ENCODE measurements around the gene C1orf35. TPM values are rescaled to one million over a fixed set of nuclear protein-coding genes. Genes with fewer than 3 reads are reported as not detected.
A peak's percentile ranks its signal among the peaks of the same experiment; 100 is the strongest.

C1orf35 gene
- total RNA-seq, 1 donor from 2014 or later: 11.8 TPM

GRCh38 chr1:228142155-228142691 is 39.1 kb upstream of the C1orf35 start:
- no peak overlapping the region for H3K4me3 ChIP-seq
- DNase-seq (ENCODE audit: low spot score): no peak

GRCh38 chr1:228141226-228142044 is 38.3 kb upstream of the C1orf35 start:
- no peak for TF ChIP-seq EZH2phosphoT487 (IDR thresholded peaks at IDR 0.05)
- no peak for TF ChIP-seq CTCF (IDR thresholded peaks at IDR 0.05)
- no peak for TF ChIP-seq EZH2 (IDR thresholded peaks at IDR 0.05)
- H3K4me1 Mint-ChIP-seq: peaks cover 19% of the 10 kb centered on the region
- Histone ChIP-seq H3K9ac (peak overlapping the region; percentile 99), H3K79me2 (ENCODE audit: low read depth) (peaks cover 45% of the 10 kb centered on the region), H3K36me3 (no peaks in the 10 kb centered on the region), H4K20me1 (ENCODE audit: low read depth) (peaks cover 14% of the 10 kb centered on the region), H3K4me1 (peaks cover 6% of the 10 kb centered on the region), H3K9me3 (ENCODE audit: low read depth) (no peaks in the 10 kb centered on the region), H3K27ac (no peak overlapping the region), H3K4me2 (peak overlapping the region; percentile 97), H3F3A (ENCODE audit: low read depth) (peaks cover 7% of the 10 kb centered on the region), H2AFZ (replicated peaks) (no peak overlapping the region), H3K4me3 (peak overlapping the region; percentile 84), H3K27me3 (peaks cover 27% of the 10 kb centered on the region)
- H3K27ac Mint-ChIP-seq: peak overlapping the region; percentile 87
- H3K27me3 Mint-ChIP-seq (ENCODE audit: insufficient read depth, low read depth): peaks cover 10% of the 10 kb centered on the region
- H3K4me3 Mint-ChIP-seq: peak overlapping the region; percentile 98
- no peak for DNase-seq (ENCODE audit: low spot score)
- no peaks in the 10 kb centered on the region for H3K36me3 Mint-ChIP-seq
- H3K9me3 Mint-ChIP-seq: no peaks in the 10 kb centered on the region

More at GRCh38 chr1:228142155-228142691, 39.1 kb upstream of the C1orf35 start:
- Histone ChIP-seq H3F3A (ENCODE audit: low read depth) (peaks cover 7% of the 10 kb centered on the region), H2AFZ (replicated peaks) (no peak overlapping the region), H3K4me2 (no peak overlapping the region), H3K4me1 (peaks cover 6% of the 10 kb centered on the region), H3K9ac (no peak overlapping the region), H4K20me1 (ENCODE audit: low read depth) (peaks cover 14% of the 10 kb centered on the region), H3K27ac (no peak overlapping the region), H3K27me3 (peaks cover 19% of the 10 kb centered on the region), H3K79me2 (ENCODE audit: low read depth) (peaks cover 45% of the 10 kb centered on the region), H3K9me3 (ENCODE audit: low read depth) (no peaks in the 10 kb centered on the region), H3K36me3 (no peaks in the 10 kb centered on the region)
- H3K36me3 Mint-ChIP-seq: no peaks in the 10 kb centered on the region
- H3K4me1 Mint-ChIP-seq: peaks cover 19% of the 10 kb centered on the region
- no peak overlapping the region for H3K27ac Mint-ChIP-seq
- H3K27me3 Mint-ChIP-seq (ENCODE audit: insufficient read depth, low read depth): peaks cover 10% of the 10 kb centered on the region
- H3K4me3 Mint-ChIP-seq: peak overlapping the region; percentile 98
- TF ChIP-seq EZH2phosphoT487 (IDR thresholded peaks at IDR 0.05): no peak
- TF ChIP-seq CTCF (IDR thresholded peaks at IDR 0.05): no peak
- no peak for TF ChIP-seq EZH2 (IDR thresholded peaks at IDR 0.05)
- H3K9me3 Mint-ChIP-seq: no peaks in the 10 kb centered on the region

- Histone ChIP-seq H3F3A (ENCODE audit: low read depth) (peaks cover 7% of the 10 kb centered on the region), H3K27ac (peak overlapping the region; percentile 97), H3K9ac (peak overlapping the region; percentile 99), H3K27me3 (peaks cover 33% of the 10 kb centered on the region), H2AFZ (replicated peaks) (no peak overlapping the region), H3K9me3 (ENCODE audit: low read depth) (no peaks in the 10 kb centered on the region), H3K36me3 (no peaks in the 10 kb centered on the region), H3K4me1 (peaks cover 6% of the 10 kb centered on the region), H3K4me2 (peak overlapping the region; percentile 97), H3K79me2 (ENCODE audit: low read depth) (peaks cover 45% of the 10 kb centered on the region), H4K20me1 (ENCODE audit: low read depth) (peaks cover 14% of the 10 kb centered on the region), H3K4me3 (peak overlapping the region; percentile 84)
- Mint-ChIP-seq H3K9me3 (no peaks in the 10 kb centered on the region), H3K4me1 (peaks cover 19% of the 10 kb centered on the region), H3K4me3 (peak overlapping the region; percentile 98), H3K27ac (peak overlapping the region; percentile 87), H3K27me3 (ENCODE audit: insufficient read depth, low read depth) (peaks cover 15% of the 10 kb centered on the region), H3K36me3 (no peaks in the 10 kb centered on the region)
- TF ChIP-seq CTCF (IDR thresholded peaks at IDR 0.05) (no peak), EZH2 (IDR thresholded peaks at IDR 0.05) (no peak)
- no peak for DNase-seq (ENCODE audit: low spot score)
Measured at GRCh38 chr1:228140724-228141225, 37.6 kb upstream of the C1orf35 start.

All from neural progenitor cell (in vitro differentiated cells).